ENCODE results near the gene FREM3. TPM values are rescaled to one million over a fixed set of nuclear protein-coding genes. Genes with fewer than 3 reads are reported as not detected.
"Not testable (repeated sequence)": the region's sequence is repeated elsewhere in the genome, so short reads cannot be mapped to it uniquely, and the experiment has no call there.

The FREM3 gene
- total RNA-seq, 1 donor from 2014 or later: 0.78 TPM

DNA sequence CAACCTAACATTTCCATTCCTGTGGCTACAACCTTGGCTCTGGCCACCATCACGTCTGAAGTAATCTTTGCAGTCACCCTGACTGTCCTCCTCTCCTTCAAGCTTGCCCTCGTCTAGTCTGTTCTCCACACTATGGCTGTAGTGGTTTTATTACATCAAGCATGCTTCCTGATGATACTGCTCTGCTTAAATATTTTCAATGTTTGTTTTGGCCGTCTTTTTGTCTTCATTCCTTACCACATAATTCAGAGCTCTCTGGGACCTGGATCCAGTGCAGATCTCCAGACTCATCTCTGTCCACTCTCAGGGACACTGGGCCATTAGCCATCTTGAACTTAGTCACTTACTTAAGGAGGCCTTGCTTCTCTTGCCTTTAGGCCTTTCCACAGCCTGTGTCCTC, 27.7 kb upstream of the FREM3 start:
- no peaks in the 10 kb centered on the region for H3K27me3 ChIP-seq
- no peaks in the 10 kb centered on the region for H3K36me3 ChIP-seq
- no peak for DNase-seq
- ATAC-seq: no peak
- H3K4me3 ChIP-seq: no peak overlapping the region
- TF ChIP-seq CTCF (IDR thresholded peaks at IDR 0.05): no peak
- no peaks in the 10 kb centered on the region for H3K9me3 ChIP-seq
- H3K27ac ChIP-seq: no peak overlapping the region
- intact Hi-C loops (cut with DNase I): no loop called here
- no peaks in the 10 kb centered on the region for H3K4me1 ChIP-seq

DNA sequence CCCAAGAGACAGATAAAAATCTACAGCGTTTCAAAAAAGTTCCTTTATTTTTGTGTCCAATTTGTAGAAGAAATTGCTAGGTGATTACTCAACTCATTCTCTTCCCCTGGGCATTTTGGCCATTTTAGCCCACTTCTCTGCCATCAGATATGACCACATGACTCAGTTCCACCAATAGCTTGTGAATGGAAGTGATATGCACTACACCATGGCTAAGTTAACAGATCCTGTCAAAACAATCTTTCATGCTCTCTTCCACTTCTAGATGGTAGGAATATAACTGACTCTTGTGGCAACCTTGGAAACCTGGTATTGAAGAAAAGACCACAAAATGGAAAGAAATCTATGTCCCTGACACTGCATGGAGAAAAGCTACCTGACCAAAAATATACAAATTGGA, 26.2 kb upstream of the FREM3 start:
- DNase-seq (no peak), ATAC-seq (no peak)
- Histone ChIP-seq H3K36me3 (no peaks in the 10 kb centered on the region), H3K27ac (no peak overlapping the region), H3K27me3 (no peaks in the 10 kb centered on the region), H3K4me3 (no peak overlapping the region), H3K4me1 (no peaks in the 10 kb centered on the region), H3K9me3 (no peaks in the 10 kb centered on the region)
- intact Hi-C loops (cut with DNase I): no loop called here
- TF ChIP-seq CTCF (IDR thresholded peaks at IDR 0.05): no peak

DNA sequence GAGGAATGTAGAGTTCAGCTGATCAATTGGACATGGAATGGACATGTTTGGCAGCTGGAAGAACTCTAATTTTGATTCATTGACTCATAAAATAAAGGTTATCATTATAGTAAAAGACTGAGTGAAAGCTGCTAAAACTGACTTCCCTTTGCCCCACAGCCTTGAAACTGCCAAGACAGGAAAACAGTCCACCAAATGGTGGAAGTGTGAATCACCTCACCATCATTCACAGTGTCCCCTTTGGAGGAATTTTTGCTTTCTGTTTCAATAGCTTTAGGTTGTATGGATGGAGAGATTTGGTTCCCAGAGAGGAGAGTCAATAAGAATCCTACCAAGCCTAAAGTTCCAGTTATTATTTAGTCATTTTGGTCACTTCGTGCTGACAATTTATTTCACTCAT, 20.8 kb upstream of the FREM3 start:
- no peak for TF ChIP-seq CTCF (IDR thresholded peaks at IDR 0.05)
- H3K27ac ChIP-seq: no peak overlapping the region
- H3K36me3 ChIP-seq: no peaks in the 10 kb centered on the region
- intact Hi-C loops (cut with DNase I): no loop called here
- DNase-seq (no peak), ATAC-seq (no peak)
- H3K4me3 ChIP-seq: no peak overlapping the region
- no peaks in the 10 kb centered on the region for H3K27me3 ChIP-seq
- no peaks in the 10 kb centered on the region for H3K4me1 ChIP-seq
- H3K9me3 ChIP-seq: no peaks in the 10 kb centered on the region

DNA sequence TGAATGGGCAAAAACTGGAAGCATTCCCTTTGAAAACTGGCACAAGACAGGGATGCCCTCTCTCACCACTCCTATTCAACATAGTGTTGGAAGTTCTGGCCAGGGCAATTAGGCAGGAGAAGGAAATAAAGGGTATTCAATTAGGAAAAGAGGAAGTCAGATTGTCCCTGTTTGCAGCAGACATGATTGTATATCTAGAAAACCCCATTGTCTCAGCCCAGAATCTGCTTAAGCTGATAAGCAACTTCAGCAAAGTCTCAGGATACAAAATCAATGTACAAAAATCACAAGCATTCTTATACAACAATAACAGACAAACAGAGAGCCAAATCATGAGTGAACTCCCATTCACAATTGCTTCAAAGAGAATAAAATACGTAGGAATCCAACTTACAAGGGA, 18.3 kb upstream of the FREM3 start:
- intact Hi-C loops (cut with DNase I); DNase-seq; H3K27ac ChIP-seq; H3K4me1 ChIP-seq; H3K36me3 ChIP-seq; H3K9me3 ChIP-seq; ATAC-seq; H3K27me3 ChIP-seq; H3K4me3 ChIP-seq: not testable (repeated sequence)

DNA sequence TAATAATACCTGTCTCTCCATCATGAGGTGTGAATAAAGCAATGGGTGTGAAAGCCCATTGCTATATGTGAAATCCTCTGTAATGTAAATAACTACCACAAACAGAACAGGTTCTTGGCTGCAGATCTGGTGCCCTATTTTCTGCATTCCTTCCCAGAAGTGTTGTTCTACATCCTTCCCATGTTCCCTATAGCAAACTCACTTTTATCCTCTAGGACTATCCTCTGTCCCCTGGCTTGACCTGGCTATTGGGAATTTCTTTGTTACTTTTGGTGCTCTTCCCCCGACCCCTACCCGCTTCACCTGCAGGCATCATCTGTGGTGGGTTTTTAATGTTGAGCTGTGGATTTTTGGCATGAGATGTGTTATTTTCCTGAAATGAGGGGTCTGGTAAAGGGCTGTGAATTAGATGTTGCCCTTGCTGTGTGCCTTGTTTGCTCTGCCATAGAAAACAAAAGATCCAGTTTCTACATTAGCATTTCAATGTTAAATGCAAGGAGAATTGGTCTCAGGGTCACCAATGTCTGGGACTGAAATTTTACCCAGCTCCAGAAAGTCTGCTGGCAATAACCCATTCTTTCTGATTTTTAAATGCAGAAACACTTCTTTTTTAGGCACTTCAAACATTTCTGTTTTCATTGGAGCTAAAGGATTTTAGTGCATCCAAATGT, 13.6 kb upstream of the FREM3 start:
- no peaks in the 10 kb centered on the region for H3K36me3 ChIP-seq
- H3K4me3 ChIP-seq: no peak overlapping the region
- no peaks in the 10 kb centered on the region for H3K27me3 ChIP-seq
- H3K4me1 ChIP-seq: no peaks in the 10 kb centered on the region
- no peak for TF ChIP-seq CTCF (IDR thresholded peaks at IDR 0.05)
- no peak overlapping the region for H3K27ac ChIP-seq
- no peak for DNase-seq
- intact Hi-C loops (cut with DNase I): no loop called here
- no peaks in the 10 kb centered on the region for H3K9me3 ChIP-seq
- no peak for ATAC-seq

DNA sequence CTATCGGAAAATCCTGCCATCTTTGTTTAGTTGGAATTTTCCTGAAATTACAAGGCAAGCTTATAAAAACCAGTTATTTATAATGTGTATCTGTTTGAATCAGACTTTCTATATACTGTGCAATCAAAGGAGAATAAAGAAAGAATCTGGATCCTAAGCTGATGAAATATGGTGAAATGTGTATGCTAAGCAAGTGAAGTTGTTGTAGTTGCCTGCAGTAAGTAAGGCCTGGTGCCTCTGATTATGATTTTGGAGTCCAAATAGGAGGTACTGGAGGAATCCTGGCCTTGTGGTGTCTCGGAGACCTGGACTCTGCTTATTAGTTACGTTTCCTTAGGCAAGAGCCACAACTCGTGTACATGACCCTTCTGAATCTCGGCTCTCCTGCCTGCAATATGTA, 13.1 kb upstream of the FREM3 start:
- ATAC-seq (no peak), DNase-seq (no peak)
- Histone ChIP-seq H3K36me3 (no peaks in the 10 kb centered on the region), H3K4me1 (no peaks in the 10 kb centered on the region), H3K27me3 (no peaks in the 10 kb centered on the region), H3K9me3 (no peaks in the 10 kb centered on the region), H3K27ac (no peak overlapping the region), H3K4me3 (no peak overlapping the region)
- intact Hi-C loops (cut with DNase I): no loop called here
- TF ChIP-seq CTCF (IDR thresholded peaks at IDR 0.05): no peak

Measured in upper lobe of right lung (tissue), 1 donor.